PC-3 (cell line): ENCODE results near the gene TRUB2.

Experiments
- EZH2 ChIP-seq: fragments of 300-600 bp; sonication (generic); IDR thresholded peaks from one replicate; pipeline ENCODE4 v1.6.1; 2017; ENCODE audit warnings: antibody characterized with exemption, mild to moderate bottlenecking, low read length; ENCODE audit not compliant: unreplicated experiment
- EZH2phosphoT487 ChIP-seq: fragments of 300-600 bp; sonication (generic); IDR thresholded peaks from 2 replicates; pipeline ENCODE4 v1.6.1; 2018; ENCODE audit warnings: mild to moderate bottlenecking, antibody characterized with exemption, low read length, borderline replicate concordance

DNA sequence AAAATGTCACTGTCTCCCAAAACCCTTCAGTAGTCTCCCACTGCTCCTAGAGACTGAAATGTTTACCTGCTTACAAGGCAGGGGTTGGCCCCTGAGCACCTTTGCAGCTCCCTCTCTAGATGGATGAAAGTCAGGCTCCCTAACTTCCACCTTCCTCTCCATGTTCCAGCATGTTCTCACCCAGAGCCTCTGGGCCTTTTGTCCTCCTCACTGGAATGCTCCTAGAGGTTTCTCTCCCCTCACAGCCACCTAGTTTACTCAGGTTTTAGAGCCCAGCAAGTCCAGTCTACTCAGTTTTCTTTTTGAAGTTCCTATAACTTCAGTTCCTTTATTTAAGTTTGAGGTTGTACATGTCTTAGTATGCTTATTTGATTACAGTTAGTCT, 48.1 kb upstream of the TRUB2 start:
- TF ChIP-seq EZH2phosphoT487 (no peak), EZH2 (no peak)
